SK-N-DZ (cell line): Measurements from ENCODE around the gene MYZAP. TPM values are rescaled to one million over a fixed set of nuclear protein-coding genes. Genes with fewer than 3 reads are reported as not detected.

Experiments used
- DNase-seq: peaks from one replicate; pipeline ENCODE4 v3.0.0-alpha.2; 2015; ENCODE audit warnings: low spot score
- polyA plus RNA-seq, 2 experiments: library from polyadenylated mRNA; depleted of rRNA; stranded (reverse); fragments of >200 nt; gene quantifications; 2 replicates each; pipeline ENCODE4 v1.2.3, GENCODE V29; 2014

Gene MYZAP, protein sequence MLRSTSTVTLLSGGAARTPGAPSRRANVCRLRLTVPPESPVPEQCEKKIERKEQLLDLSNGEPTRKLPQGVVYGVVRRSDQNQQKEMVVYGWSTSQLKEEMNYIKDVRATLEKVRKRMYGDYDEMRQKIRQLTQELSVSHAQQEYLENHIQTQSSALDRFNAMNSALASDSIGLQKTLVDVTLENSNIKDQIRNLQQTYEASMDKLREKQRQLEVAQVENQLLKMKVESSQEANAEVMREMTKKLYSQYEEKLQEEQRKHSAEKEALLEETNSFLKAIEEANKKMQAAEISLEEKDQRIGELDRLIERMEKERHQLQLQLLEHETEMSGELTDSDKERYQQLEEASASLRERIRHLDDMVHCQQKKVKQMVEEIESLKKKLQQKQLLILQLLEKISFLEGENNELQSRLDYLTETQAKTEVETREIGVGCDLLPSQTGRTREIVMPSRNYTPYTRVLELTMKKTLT
- 17.5 and 18.2 TPM in 2 replicates for polyA plus RNA-seq (2014; cell fraction: cytosol; rRNA removed)
- 9.1 and 9.2 TPM in 2 replicates for polyA plus RNA-seq (2014; cell fraction: nucleus; rRNA removed)

DNA sequence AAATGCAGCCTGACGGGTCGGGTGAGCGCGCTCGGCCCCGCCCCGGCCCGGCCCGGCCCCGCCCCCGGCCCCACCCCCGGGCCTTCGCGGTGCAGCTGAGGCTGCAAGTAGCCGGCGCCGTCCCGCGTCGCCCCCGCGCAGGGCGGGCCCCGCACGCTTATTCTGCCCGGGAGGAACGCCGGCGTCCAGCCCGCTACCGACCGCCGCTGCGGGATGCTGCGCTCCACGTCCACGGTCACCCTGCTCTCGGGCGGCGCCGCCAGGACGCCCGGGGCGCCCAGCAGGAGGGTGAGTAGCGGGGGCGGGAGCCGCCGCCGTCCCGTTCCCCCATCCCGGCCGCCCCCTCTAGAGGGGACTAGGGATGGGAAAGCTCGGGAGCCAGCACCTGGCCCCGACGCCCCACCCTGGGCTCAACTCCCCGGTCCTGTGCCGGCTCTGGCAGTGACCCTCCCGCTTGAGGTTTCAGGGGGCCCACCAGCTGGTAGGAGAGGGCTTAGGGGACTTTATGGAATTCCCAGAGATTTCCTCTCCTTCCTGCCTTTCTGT, at the start of gene MYZAP:
TSS of gene MYZAP (plus strand) at position 83 of the 546 bp plus-strand sequence. CDS start at position 214, 131 bp downstream.
- peak; percentile 31 for DNase-seq

- no peak for DNase-seq
Observed at GRCh38 chr15:57542505-57542817, 49.2 kb upstream of the MYZAP start.

GRCh38 chr15:57544848-57545480, 46.7 kb upstream of the MYZAP start:
- no peak for DNase-seq

- DNase-seq, result no peak
Observed at GRCh38 chr15:57545995-57546394, 45.7 kb upstream of the MYZAP start.

- no peak for DNase-seq
Observed at GRCh38 chr15:57547243-57547755, 44.4 kb upstream of the MYZAP start.

GRCh38 chr15:57548351-57548750, 43.4 kb upstream of the MYZAP start:
- DNase-seq, result no peak

- DNase-seq, result no peak
Observed at GRCh38 chr15:57548835-57549234, 42.9 kb upstream of the MYZAP start.

- no peak for DNase-seq
Observed at GRCh38 chr15:57549935-57550334, 41.8 kb upstream of the MYZAP start.

DNA sequence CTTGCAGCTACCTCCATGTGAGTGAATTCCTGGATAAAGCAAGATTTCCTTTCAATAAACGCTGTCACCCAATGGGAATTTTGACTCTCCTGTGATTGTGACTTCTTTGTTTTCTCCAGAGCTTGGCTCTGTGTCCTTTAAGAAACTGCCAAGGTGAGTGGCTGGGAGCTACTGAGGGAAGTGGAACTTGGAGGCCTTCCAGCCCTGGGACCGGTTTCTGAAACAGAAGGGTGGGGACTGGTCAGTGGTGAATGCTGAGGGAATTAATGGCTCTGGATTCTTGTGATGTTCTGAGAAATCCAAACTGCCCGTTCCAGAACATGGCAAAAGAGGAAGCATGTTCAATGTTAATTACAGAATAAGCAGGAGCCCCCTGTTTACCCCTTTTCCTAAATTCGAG, 41.1 kb upstream of the MYZAP start:
- DNase-seq, result no peak

GRCh38 chr15:57551715-57552677, 39.7 kb upstream of the MYZAP start:
- no peak for DNase-seq

DNA sequence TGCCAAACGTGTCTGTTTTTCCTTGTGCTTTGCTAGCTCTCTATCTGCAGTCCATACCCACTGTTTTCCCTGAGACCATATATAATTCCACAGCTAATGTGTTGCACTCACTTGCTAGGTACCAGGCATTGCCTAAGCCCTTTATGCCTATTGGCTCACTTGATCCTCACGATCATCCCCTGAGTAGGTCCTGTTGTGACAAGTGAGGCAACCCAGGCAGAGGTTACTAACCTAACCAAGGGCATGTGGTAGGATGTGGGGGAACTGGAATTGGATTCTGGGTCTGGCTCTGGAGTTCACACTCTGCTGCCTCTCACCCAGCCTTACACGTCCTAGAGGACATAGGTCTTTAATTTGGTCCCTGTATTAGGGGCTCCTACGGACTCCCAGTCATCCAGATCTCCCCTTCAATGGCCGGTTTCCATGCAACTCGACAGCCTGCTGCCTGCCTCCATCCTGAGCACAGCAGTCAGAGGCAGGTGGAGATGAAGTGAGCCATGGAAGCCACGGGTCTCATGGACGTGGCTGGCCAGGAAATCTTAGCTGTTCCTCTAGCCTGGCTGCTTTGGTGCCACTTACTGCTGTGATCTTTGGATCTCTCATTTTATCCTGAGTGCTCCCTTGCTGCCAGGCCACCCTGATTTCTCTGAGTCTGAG, 38.9 kb upstream of the MYZAP start:
- DNase-seq, result peak; percentile 34

- peak; percentile 42 for DNase-seq
Observed at GRCh38 chr15:57553526-57553925, 38.2 kb upstream of the MYZAP start.

GRCh38 chr15:57554063-57554811, 37.5 kb upstream of the MYZAP start:
- peak; percentile 54 for DNase-seq

- DNase-seq, result no peak
Observed at GRCh38 chr15:57554812-57555179, 36.9 kb upstream of the MYZAP start.

DNA sequence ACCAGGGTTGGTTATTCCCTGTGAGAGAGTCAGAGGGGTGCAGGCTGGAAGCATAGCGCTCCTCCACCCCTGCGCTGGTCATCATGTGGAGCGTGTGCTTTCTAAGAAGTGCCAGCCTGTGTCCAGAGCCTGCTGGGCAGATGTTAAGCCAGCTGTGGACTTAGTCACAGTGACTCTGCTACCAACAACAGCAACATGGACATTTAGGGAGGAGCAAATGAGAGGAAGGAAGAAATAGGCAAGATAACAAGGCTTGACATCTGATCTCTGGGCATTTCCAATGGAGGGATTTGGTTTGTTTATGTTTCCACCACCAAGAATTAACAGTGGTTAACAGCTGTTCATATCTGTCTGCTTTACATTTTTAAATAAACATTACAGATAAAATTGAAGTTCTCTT, 36.4 kb upstream of the MYZAP start:
- DNase-seq, result no peak

GRCh38 chr15:57556040-57556439, 35.7 kb upstream of the MYZAP start:
- DNase-seq, result no peak

- DNase-seq, result no peak
Observed at GRCh38 chr15:57557267-57557666, 34.4 kb upstream of the MYZAP start.

GRCh38 chr15:57557810-57558209, 33.9 kb upstream of the MYZAP start:
- DNase-seq, result no peak

GRCh38 chr15:57559875-57560274, 31.8 kb upstream of the MYZAP start:
- DNase-seq, result peak; percentile 70
